ENCODE data around the gene SLC34A2. TPM values are rescaled to one million over a fixed set of nuclear protein-coding genes. Genes with fewer than 3 reads are reported as not detected.

SLC34A2 gene
- total and polyA plus RNA-seq, 2 donors from 2014 or later, result 2.9 to 694 TPM

DNA sequence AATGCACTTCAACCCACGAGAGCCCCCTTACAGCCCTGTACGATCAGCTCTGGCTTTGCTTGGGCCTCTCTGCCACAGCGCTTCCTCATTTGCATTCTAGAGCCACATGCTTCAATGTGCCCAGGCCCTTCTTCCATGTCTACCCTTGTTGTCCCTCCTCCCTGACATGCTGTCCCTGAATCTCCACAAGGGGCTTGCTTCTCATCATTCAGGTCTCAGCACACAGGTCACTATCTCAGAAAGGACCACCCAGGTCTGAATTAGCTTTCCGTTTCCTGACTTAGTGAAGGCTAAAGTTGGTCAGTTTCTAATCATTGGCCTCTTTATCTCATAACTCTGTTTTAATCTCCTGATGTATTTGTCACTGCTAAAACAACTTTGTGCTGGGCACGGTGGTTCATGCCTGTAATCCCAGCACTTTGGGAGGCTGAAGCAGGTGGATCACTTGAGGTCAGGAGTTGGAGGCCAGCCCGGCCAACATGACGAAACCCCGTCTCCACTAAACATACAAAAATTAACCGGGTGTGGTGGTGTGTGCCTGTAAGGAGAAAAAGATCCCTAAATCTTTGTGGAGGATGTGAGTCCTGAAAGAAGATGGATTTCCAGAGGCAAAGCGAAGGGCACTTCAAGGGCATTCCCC lies 17.9 kb upstream of the SLC34A2 start:
- no peak overlapping the region for H3K27ac ChIP-seq (ENCODE audit: low read depth in 2 of 2, low read length in 2 of 2)
- DNase-seq, result no peak
- no peaks in the 10 kb centered on the region for H3K4me1 ChIP-seq (ENCODE audit: control insufficient read depth in 2 of 3, insufficient read depth in 2 of 3, low read depth in 1 of 3, low read length in 3 of 3)
- no peak overlapping the region for H3K9ac ChIP-seq (ENCODE audit: low read length in 3 of 3)
- H3K9me3 ChIP-seq (ENCODE audit: control insufficient read depth in 2 of 3, insufficient read depth in 1 of 3, low read length in 3 of 3), result no peaks in the 10 kb centered on the region
- no peak overlapping the region for H3K4me3 ChIP-seq (ENCODE audit: low read length in 3 of 3)
- no peaks in the 10 kb centered on the region for H3K27me3 ChIP-seq (ENCODE audit: control insufficient read depth, insufficient read depth, low read length)
- no peak for TF ChIP-seq CTCF (IDR thresholded peaks at IDR 0.05; ENCODE audit: borderline replicate concordance, extremely low read depth, insufficient read depth)
- intact Hi-C loops (cut with DNase I), result no loop called here
- FAIRE-seq, result no peak
- no peaks in the 10 kb centered on the region for H3K36me3 ChIP-seq (ENCODE audit: control insufficient read depth in 2 of 3, insufficient read depth in 3 of 3, low read length in 3 of 3)

- Histone ChIP-seq H3K9ac (ENCODE audit: low read length in 3 of 3) (no peak overlapping the region), H3K27ac (ENCODE audit: low read depth in 2 of 2, low read length in 2 of 2) (no peak overlapping the region), H3K36me3 (ENCODE audit: control insufficient read depth in 2 of 3, insufficient read depth in 3 of 3, low read length in 3 of 3) (no peaks in the 10 kb centered on the region), H3K27me3 (ENCODE audit: control insufficient read depth, insufficient read depth, low read length) (no peaks in the 10 kb centered on the region), H3K4me1 (ENCODE audit: control insufficient read depth in 2 of 3, insufficient read depth in 2 of 3, low read depth in 1 of 3, low read length in 3 of 3) (no peaks in the 10 kb centered on the region), H3K9me3 (ENCODE audit: control insufficient read depth in 2 of 3, insufficient read depth in 1 of 3, low read length in 3 of 3) (no peaks in the 10 kb centered on the region), H3K4me3 (ENCODE audit: low read length in 3 of 3) (no peak overlapping the region)
- DNase-seq (no peak), FAIRE-seq (no peak)
- intact Hi-C loops (cut with DNase I), result no loop called here
- no peak for TF ChIP-seq CTCF (IDR thresholded peaks at IDR 0.05; ENCODE audit: borderline replicate concordance, extremely low read depth, insufficient read depth)
Observed at GRCh38 chr4:25638221-25638601, 17.4 kb upstream of the SLC34A2 start.

DNA sequence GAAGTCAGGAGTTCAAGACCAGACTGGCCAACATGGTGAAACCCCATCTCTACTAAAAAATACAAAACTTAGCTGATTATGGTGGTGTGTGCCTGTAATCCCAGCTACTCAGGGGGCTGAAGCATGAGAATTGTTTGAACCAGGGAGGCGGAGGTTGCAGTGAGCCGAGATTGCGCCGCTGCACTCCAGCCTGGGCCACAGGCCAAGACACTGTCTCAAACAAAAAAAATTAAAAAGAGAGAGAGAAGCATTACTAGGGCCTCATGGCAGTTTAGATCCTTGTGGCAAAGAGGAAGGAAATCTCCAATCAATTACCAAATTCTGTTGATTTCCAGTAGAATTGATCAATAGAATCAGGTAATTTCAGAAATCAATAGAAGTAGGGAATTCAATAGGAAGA lies 16.8 kb upstream of the SLC34A2 start:
- no peak overlapping the region for H3K27ac ChIP-seq (ENCODE audit: low read depth in 2 of 2, low read length in 2 of 2)
- intact Hi-C loops (cut with DNase I), result no loop called here
- H3K4me3 ChIP-seq (ENCODE audit: low read length in 3 of 3), result no peak overlapping the region
- no peak overlapping the region for H3K9ac ChIP-seq (ENCODE audit: low read length in 3 of 3)
- no peaks in the 10 kb centered on the region for H3K9me3 ChIP-seq (ENCODE audit: control insufficient read depth in 2 of 3, insufficient read depth in 1 of 3, low read length in 3 of 3)
- TF ChIP-seq CTCF (IDR thresholded peaks at IDR 0.05; ENCODE audit: borderline replicate concordance, extremely low read depth, insufficient read depth), result no peak
- FAIRE-seq (no peak), DNase-seq (no peak)
- no peaks in the 10 kb centered on the region for H3K4me1 ChIP-seq (ENCODE audit: control insufficient read depth in 2 of 3, insufficient read depth in 2 of 3, low read depth in 1 of 3, low read length in 3 of 3)
- H3K27me3 ChIP-seq (ENCODE audit: control insufficient read depth, insufficient read depth, low read length), result no peaks in the 10 kb centered on the region
- no peaks in the 10 kb centered on the region for H3K36me3 ChIP-seq (ENCODE audit: control insufficient read depth in 2 of 3, insufficient read depth in 3 of 3, low read length in 3 of 3)

- no peaks in the 10 kb centered on the region for H3K9me3 ChIP-seq (ENCODE audit: control insufficient read depth in 2 of 3, insufficient read depth in 1 of 3, low read length in 3 of 3)
- H3K27me3 ChIP-seq (ENCODE audit: control insufficient read depth, insufficient read depth, low read length), result no peaks in the 10 kb centered on the region
- intact Hi-C loops (cut with DNase I), result no loop called here
- no peak overlapping the region for H3K4me3 ChIP-seq (ENCODE audit: low read length in 3 of 3)
- DNase-seq (peak in 1 of 5 donors; percentile 14), FAIRE-seq (no peak)
- H3K36me3 ChIP-seq (ENCODE audit: control insufficient read depth in 2 of 3, insufficient read depth in 3 of 3, low read length in 3 of 3), result no peaks in the 10 kb centered on the region
- no peak for TF ChIP-seq CTCF (IDR thresholded peaks at IDR 0.05; ENCODE audit: borderline replicate concordance, extremely low read depth, insufficient read depth)
- peaks cover 0 to 9% (median 0%) of the 10 kb centered on the region in 3 donors for H3K4me1 ChIP-seq (ENCODE audit: control insufficient read depth in 2 of 3, insufficient read depth in 2 of 3, low read depth in 1 of 3, low read length in 3 of 3)
- no peak overlapping the region for H3K27ac ChIP-seq (ENCODE audit: low read depth in 2 of 2, low read length in 2 of 2)
- no peak overlapping the region for H3K9ac ChIP-seq (ENCODE audit: low read length in 3 of 3)
Observed at GRCh38 chr4:25650311-25650710, 5.3 kb upstream of the SLC34A2 start.

Data from kidney (tissue), 14 donors.